NCI-H1694 treated with DMSO at 0.1 percent for 48 hours (cell line): ENCODE data around the gene MGAT5B.
"Not testable (repeated sequence)": the region's sequence is repeated elsewhere in the genome, so short reads cannot be mapped to it uniquely, and the experiment has no call there.

ENCODE experiments used
- DNase-seq: peaks from one replicate; lab custom pipeline; 2025; lab: John Stamatoyannopoulos, UW

The MGAT5B gene

GRCh38 chr17:76868176-76868668 lies at the start of gene MGAT5B:
TSS of gene MGAT5B (plus strand) at chr17:76868404. CDS start at chr17:76869030, 626 bp downstream.
- DNase-seq, result peak; percentile 49

DNA sequence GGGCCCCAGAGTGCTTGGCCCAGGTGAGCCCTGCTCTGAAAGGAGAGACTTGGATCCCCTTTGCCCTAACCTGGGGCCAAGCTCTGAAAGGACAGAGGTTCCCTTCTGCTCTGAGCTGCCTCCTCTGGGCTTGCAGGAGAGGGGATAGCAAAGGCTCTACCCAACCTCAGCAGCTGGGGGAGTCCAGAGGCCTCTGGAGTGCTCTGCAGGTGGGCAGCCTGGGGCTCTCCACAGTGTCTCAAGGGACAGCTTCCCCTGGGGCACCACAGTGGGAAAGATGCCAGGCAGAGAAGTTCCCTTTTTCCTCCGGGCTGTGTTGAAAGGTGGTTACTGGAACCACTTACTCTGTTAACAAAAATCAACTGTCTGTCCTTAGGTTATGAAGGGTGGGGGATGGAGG lies 48.2 kb upstream of the MGAT5B start:
- peak; percentile 82 for DNase-seq

DNA sequence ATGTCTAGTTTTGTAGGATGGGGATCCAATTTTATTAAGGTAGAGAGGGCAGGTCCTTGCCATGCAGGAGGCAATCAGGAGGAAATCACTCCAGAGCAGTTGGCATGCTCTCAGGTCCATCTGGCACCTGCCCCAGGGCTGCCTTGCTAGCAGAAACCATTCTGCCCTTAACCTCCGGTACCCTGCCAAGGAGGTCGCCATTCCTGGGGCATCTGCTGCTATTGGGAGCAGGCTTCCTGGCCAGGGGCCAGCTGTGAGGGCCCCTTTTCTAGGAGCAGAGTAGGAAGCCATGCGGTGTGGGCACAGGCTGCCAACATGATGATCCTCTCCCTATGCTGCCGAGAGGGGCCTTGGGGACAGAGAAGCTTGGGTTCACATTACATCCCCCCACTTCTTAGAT lies 47.6 kb upstream of the MGAT5B start:
- peak; percentile 89 for DNase-seq

DNA sequence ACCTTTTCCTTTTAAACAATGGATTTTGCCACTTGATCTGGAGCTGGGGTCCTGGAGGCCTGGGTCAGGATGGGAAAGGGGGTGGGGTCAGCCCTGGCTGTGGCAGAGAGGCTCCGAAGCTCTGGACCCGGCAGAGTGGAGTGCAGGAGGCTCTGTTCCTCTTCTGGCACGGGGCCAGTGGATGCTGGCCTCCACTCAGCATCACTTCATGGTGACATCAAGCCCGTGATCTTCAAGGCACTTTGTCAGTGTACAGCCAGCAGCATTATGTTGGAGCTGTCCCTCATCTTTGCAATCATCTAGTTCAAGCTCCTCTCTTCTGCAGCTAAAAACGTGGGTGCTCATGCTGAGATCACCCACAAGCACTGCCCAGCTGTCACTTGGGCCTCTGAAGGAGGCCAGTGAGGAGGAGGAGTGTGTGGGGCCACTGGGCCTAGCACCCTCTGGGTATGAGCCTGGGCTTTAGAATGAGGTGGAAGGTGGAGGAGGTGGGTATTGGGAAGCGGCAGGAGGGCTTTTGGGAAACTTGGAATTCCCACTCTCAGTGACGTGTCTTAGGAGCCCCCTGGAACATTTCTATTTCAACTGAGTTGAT lies 45.9 kb upstream of the MGAT5B start:
- no peak for DNase-seq

DNA sequence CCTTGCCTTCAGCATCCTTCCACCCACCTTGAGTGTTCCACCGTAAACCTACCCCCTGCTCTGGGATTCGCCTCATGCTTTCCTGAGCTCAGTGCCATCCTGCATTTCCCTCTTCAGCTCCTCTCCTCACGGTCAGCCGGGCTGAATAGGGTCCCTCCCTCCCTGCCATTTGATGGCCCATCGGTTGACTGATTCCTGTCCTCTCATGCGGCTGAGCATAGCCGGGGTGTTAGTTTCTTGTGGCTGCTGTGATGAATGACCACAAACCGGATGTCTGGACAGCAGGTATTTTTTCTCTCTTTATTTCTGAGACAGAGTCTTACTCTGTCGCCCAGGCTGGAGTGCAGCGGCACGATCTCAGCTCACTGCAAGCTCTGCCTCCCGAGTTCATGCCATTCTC lies 44.1 kb upstream of the MGAT5B start:
- DNase-seq, result no peak

GRCh38 chr17:76826330-76827068 lies 41.7 kb upstream of the MGAT5B start:
- DNase-seq, result no peak

- no peak for DNase-seq
Measured at GRCh38 chr17:76827736-76828135, 40.5 kb upstream of the MGAT5B start.

DNA sequence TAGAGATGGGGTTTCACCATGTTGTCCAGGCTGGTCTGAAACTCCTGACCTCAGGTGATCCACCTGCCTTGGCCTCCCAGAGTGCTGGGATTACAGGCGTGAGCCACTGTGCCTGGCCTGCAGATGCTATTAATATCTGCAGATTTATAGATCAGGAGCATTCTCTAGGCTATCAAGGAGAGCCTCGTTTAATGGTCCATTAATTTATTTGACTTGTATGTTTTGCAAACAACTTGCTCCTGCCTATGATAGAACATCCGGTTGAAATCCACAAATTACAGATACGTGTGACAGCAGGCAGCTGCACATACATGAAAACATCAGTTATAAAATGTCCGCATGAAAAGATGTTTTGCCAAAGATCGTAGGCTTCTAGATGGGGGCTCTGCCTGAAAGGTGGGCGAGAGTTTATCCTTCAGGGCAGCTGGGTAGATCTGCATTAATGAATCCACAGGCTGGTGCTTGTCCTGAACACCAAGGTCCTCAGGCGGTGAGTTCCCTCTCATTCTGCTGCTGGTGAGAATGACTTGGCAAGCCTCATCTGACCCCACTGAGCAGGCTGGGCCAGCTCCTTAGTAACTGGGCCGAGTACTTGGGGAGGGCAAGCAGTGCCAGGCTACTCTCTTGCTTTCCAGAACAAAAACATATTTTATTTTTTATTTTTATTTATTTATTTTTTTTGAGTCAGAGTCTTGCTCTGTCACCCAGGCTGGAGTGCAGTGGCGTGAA lies 37.1 kb upstream of the MGAT5B start:
- no peak for DNase-seq

DNA sequence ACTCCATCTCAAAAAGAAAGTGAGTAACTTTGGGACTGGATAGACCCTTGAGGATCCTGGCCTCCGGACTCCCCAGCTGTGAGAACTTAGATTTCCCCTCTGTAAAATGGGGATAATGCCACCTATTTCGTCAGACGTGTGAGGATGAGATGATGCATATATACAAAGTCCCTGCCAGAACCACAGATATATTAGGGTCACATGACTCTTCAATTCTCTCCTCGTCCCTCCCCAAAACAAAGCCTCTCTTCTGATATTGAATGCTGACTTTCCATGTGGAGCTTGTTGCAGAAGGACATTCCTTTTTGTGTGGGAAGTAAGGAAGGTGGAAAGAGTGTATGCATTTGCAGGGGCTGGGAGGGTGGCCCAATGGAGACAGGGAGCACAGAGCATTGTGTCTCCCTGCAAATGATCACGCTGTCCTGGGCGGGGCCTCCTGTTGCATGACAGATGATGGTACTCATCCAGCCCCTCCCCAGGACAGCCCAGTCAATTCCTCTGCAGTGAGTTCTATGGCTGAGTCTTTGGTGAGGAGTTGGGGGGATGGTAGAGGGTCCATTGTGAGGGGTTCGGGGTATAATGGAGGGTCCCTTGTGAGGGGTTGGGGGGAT lies 35.1 kb upstream of the MGAT5B start:
- DNase-seq, result no peak

DNA sequence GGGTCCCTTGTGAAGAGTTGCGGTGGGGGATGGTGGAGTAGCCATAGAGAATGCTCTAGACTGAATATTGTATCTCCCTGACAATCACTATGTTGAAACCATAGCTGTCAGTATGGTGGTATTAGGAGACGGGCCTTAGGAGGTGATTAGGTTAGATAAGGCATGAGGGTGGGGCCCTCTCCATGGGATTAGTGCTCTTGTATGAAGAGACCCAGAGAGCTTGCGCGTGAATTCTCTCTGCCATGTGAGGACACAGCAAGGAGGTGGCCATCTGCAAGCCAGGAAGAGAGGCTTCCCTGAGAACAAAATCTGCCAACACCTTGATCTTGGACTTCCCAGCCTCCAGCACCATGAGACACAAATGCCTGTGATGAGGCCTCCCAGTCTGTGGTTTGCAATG lies 34.5 kb upstream of the MGAT5B start:
- no peak for DNase-seq

- DNase-seq, result peak; percentile 62
Measured at GRCh38 chr17:76834870-76835269, 33.3 kb upstream of the MGAT5B start.

GRCh38 chr17:76840443-76840767 lies 27.8 kb upstream of the MGAT5B start:
- no peak for DNase-seq

DNA sequence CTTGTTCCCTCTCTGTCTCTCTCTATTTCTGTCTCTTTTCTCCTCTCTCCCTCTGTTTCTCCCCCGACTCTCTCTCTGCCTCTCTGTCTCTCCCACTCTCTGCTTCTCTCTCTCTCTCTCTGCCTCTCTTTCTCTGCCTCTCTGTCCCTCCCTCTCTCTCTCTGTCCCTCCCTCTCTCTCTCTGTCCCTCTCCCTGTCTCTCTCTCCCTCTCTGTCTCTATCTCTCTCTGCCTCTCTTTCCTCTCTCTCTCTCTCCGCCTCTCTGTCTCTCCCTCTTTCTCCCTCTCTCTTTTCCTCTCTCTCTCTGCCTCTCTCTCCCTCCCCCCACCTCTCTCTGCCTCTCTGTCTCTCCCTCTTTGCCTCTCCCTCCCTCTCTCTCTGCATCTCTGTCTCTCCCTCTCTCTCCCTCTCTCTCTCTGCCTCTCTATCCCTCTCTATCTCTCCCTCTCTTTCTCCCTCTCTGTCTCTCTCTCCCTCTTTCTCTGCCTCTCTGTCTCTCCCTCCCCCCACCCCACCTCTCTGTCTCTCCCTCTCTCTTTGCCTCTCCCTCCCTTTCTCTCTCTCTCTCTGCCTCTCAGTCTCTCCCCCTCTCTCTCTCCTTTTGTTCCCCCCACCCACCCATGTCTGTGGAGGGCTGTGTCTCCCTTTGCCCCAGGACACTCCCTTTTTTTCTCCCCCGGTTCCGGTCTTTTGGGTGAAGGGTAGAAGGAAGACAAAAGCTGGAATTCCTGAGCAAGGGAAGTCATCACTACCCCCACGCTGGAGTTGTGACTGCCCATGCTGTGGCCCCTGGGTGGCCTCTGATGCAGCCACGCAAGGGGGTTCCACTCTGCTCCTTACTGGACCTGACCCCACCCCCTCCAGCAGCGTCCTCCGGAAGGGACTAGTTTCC lies 27.1 kb upstream of the MGAT5B start:
- DNase-seq, result no peak

GRCh38 chr17:76841776-76842405 lies 26.3 kb upstream of the MGAT5B start:
- DNase-seq, result no peak

GRCh38 chr17:76843068-76843467 lies 25.1 kb upstream of the MGAT5B start:
- not testable (repeated sequence) for DNase-seq

DNA sequence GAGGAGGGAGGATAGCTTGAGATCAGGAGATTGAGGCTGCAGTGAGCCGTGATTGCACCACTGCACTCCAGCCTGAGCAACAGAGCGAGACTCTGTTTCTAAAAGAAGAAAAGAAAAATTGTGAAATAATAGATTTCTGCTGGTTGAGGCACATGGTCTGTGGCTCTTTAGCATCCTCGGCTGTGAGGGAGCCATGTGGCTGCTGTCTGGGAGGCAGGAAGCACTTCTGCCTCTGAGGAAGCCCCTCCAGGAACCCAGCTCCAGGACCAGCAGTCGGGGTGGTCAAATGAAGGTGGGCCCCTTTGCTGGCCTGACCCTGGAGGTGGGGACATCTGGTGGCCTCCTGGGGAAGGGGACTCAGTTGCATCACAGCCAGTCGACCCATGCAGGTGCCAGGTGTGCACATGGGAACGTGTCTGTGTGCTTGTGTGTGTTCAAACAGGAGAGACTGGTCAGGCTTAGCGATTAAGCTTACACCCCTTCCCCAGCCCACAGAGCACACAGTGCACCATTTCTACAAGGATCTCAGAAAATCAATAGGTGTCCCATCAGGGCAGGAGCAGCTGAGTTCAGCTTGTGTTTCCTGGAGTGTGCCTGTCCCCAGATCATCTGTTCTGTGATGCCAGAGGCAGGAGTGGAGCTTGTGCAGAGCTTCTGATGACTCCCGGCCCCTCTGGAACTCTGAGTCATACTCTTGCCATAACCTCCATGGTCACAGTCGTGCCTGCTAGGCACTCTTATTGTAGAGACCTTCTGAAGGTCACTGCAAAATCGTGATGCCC lies 24.3 kb upstream of the MGAT5B start:
- no peak for DNase-seq

GRCh38 chr17:76844485-76844829 lies 23.7 kb upstream of the MGAT5B start:
- no peak for DNase-seq

DNA sequence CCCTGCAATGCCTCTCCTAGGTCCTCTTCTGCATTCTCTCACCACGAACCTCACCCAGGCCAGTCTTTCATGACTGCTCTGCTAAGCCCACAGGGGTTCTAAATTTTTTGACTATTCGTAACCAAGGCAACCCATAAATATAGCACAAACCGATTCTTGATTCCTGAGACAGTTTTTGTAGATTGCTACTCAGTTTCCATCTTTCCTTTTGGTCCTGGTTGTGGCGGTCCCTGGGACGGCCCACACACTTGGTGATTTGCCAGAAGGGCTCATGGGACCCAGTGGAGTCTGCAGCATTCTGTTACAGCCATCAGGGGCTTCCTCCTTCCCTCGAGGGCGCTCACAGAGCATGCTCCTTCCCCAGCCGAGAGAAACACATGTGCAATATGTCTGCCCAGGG lies 23.4 kb upstream of the MGAT5B start:
- no peak for DNase-seq

DNA sequence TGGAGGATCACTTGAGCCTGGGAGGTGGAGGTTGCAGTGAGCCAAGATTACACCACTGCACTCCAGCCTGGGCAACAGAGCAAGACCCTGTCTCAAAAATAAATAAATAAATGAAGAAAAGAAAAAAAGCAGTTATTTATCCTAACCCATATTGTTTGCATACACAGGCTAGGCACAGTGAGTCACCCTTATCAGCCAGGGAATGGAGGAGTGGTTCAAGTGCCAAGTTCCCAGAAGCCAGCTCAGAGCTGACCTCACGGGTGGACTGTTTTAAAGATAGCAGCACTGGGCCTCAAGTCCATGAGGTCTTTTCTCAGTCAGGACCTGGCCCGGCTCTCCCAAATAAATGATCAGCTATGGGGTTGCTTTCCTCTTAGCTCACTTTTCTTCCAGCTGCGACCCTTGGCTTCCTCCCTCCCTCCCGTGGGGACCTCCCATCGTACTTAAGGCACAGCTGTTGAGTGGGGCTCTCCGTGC lies 22.6 kb upstream of the MGAT5B start:
- DNase-seq, result no peak

GRCh38 chr17:76847031-76847430 lies 21.2 kb upstream of the MGAT5B start:
- no peak for DNase-seq
